H1 (cell line): ENCODE results near the gene LTB4R.

ENCODE experiments used
- CEBPB ChIP-seq: IDR thresholded peaks from 2 replicates; pipeline ENCODE4 v1.6.1; 2012; ENCODE audit warnings: low read depth, low read length
- CTCF ChIP-seq, 3 experiments: IDR thresholded peaks; 1 replicate in 2 of 3; 2 replicates in 1 of 3; pipeline versions ENCODE4 v1.5.1 to v1.6.1; 2011; ENCODE audit warnings: low read length in 3 of 3, mild to moderate bottlenecking in 3 of 3, inconsistent platforms in 2 of 3, low read depth in 1 of 3, moderate library complexity in 1 of 3; ENCODE audit not compliant: insufficient read depth in 1 of 3; ENCODE audit errors: control extremely low read depth in 1 of 3
- EGR1 ChIP-seq: IDR thresholded peaks from 2 replicates; pipeline ENCODE4 v1.6.1; 2011; ENCODE audit warnings: low read depth, low read length, borderline replicate concordance
- EP300 ChIP-seq, 2 experiments: IDR thresholded peaks; 1 replicate in 1 of 2; 2 replicates in 1 of 2; pipeline ENCODE4 v1.6.1; 2011 to 2012; ENCODE audit warnings: low read depth in 2 of 2, low read length in 2 of 2, mild to moderate bottlenecking in 2 of 2, borderline replicate concordance in 1 of 2, inconsistent platforms in 1 of 2, moderate library complexity in 1 of 2
- EZH2 ChIP-seq: fragments of 200-600 bp; sonication (generic); IDR thresholded peaks from 2 replicates; pipeline ENCODE4 v1.7.1; 2012; ENCODE audit warnings: low read depth, mild to moderate bottlenecking, moderate library complexity, low read length, inconsistent platforms; ENCODE audit not compliant: severe bottlenecking
- JUND ChIP-seq: IDR thresholded peaks from 2 replicates; pipeline ENCODE4 v1.6.1; 2011; ENCODE audit warnings: mild to moderate bottlenecking, improper control_type of control experiment, low read length
- MAFK ChIP-seq: IDR thresholded peaks from 2 replicates; pipeline ENCODE4 v1.6.1; 2012; ENCODE audit warnings: low read depth, mild to moderate bottlenecking, improper control_type of control experiment, low read length
- MAX ChIP-seq: IDR thresholded peaks from 2 replicates; pipeline ENCODE4 v1.6.1; 2012; ENCODE audit warnings: inconsistent platforms
- POLR2A ChIP-seq, 2 experiments: IDR thresholded peaks; 1 replicate in 1 of 2; 2 replicates in 1 of 2; pipeline ENCODE4 v1.6.1; 2011; ENCODE audit warnings: low read depth in 2 of 2, low read length in 2 of 2, mild to moderate bottlenecking in 2 of 2; ENCODE audit errors: control extremely low read depth in 1 of 2
- POLR2AphosphoS5 ChIP-seq: IDR thresholded peaks from 2 replicates; pipeline ENCODE4 v1.6.1; 2011; ENCODE audit warnings: low read depth, low read length
- RBBP5 ChIP-seq: IDR thresholded peaks from 2 replicates; pipeline ENCODE4 v1.7.1; 2012; ENCODE audit warnings: low read depth, mild to moderate bottlenecking, inconsistent platforms, low read length, moderate library complexity, borderline replicate concordance
- SIN3A ChIP-seq, 2 experiments: IDR thresholded peaks in 1 of 2; conservative IDR thresholded peaks in 1 of 2; 2 replicates each; pipeline ENCODE4 v1.6.1; 2011 to 2012; ENCODE audit warnings: low read length in 2 of 2, improper control_type of control experiment in 1 of 2, low read depth in 1 of 2, mild to moderate bottlenecking in 1 of 2
- TEAD4 ChIP-seq: IDR thresholded peaks from 2 replicates; pipeline ENCODE4 v1.6.1; 2012; ENCODE audit warnings: low read depth, low read length, inconsistent platforms, mixed read lengths

- no peak for TF ChIP-seq EZH2
- no peak for TF ChIP-seq POLR2AphosphoS5
- TF ChIP-seq POLR2A (IDR thresholded peaks at IDR 0.05; ENCODE audit: control extremely low read depth in 1 of 2, low read depth in 2 of 2, low read length in 2 of 2): no peak
- TF ChIP-seq RBBP5: no peak
- TF ChIP-seq CEBPB: no peak
- TF ChIP-seq CTCF (IDR thresholded peaks at IDR 0.05; ENCODE audit: control extremely low read depth in 1 of 3, insufficient read depth in 1 of 3, low read depth in 1 of 3, low read length in 3 of 3): 0 out of 4 replicates have a peak, but pooled peaks of 1 of the 3 experiments have one; percentile 4
- TF ChIP-seq MAX: no peak
- TF ChIP-seq MAFK: no peak
- TF ChIP-seq JUND: no peak
- TF ChIP-seq TEAD4: no peak
- no peak for TF ChIP-seq SIN3A (conservative IDR thresholded peaks at IDR 0.05 in 1 of 2, IDR thresholded peaks at IDR 0.05 in 1 of 2; ENCODE audit: low read depth in 1 of 2, low read length in 2 of 2)
- TF ChIP-seq EP300 (IDR thresholded peaks at IDR 0.05; ENCODE audit: borderline replicate concordance in 1 of 2, low read depth in 2 of 2, low read length in 2 of 2): no peak
- TF ChIP-seq EGR1: no peak
Measured at GRCh38 chr14:24351517-24351916, 40.2 kb downstream of the LTB4R start.
